Skeletal muscle cell (primary cell): ENCODE data around the gene CCDC9B.

Source experiments
- DNase-seq: peaks from one replicate; pipeline ENCODE4 v3.0.0-alpha.2; 2010; ENCODE audit warnings: low read depth
- H3K4me3 ChIP-seq: 2 replicates; pipeline ENCODE4 v1.5.1; 2011; ENCODE audit warnings: low read depth, mild to moderate bottlenecking, control low read depth, low read length, moderate library complexity

CCDC9B gene

GRCh38 chr15:40334941-40335795, 5.6 kb downstream of the CCDC9B start:
- H3K4me3 ChIP-seq, result no peak overlapping the region
- no peak for DNase-seq

GRCh38 chr15:40334541-40334940, 6.2 kb downstream of the CCDC9B start:
- DNase-seq, result no peak
- no peak overlapping the region for H3K4me3 ChIP-seq

- peak; percentile 64 for DNase-seq
- H3K4me3 ChIP-seq, result no peak overlapping the region
Measured at GRCh38 chr15:40333922-40334492, 6.7 kb downstream of the CCDC9B start.

DNA sequence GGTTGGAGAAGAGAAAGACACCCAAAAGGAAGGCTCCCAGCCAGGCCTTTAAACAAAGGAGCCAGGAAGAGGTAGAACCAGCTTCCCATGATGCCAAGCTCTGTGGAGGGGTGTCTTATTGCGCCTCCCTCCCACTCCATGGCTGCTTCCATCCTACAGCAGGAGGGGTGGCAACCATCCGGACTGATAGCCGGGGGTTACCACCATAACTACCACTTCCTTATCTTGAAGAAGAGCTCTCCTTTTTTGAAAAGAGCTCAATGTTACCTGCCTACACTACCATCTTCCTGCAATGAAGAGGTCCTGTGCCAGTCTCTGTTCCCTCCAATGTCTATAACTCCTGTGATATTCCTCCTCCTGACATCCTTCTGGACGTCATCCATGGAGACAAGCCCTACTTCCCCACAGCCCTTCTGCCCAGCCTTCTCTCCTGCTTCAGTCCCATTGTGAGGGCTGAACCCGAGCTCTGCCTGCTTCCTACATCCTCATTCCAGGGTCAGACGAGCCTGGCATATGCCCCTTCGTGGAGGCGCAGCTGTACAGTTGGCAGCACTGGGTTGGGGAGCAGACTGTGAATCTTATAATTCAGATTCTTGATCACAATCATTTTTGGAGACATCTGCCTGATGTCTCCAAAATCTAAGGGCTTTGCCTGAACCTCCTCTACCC, 8.5 kb downstream of the CCDC9B start:
- no peak for DNase-seq

DNA sequence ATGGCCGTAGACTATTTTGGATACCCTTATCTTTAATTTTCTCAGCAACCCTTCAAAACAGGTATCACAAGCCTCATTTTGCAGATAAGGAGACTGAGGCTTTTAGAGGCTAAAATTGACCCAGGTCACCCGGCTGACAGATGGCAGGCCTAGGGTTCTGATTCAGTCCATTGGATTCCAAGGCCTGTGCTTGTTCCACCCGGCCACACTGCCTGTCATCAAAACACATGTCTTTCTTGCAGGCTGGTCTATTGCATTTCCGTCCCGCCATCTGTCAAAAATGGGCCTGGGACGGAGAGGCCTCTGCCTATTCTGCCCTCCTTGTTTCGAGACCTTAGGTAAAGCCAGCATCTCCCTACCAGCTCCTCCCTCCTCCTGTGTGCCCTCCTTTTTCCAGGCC, 9.1 kb downstream of the CCDC9B start:
- DNase-seq, result no peak
- H3K4me3 ChIP-seq, result no peak overlapping the region

More for the DNA sequence above, 8.5 kb downstream of the CCDC9B start:
- no peak overlapping the region for H3K4me3 ChIP-seq

GRCh38 chr15:40331026-40331425, 9.7 kb downstream of the CCDC9B start:
- no peak for DNase-seq
- H3K4me3 ChIP-seq, result no peak overlapping the region

GRCh38 chr15:40330368-40330836, 10.3 kb downstream of the CCDC9B start:
- no peak for DNase-seq
- no peak overlapping the region for H3K4me3 ChIP-seq

- no peak for DNase-seq
- no peak overlapping the region for H3K4me3 ChIP-seq
Measured at GRCh38 chr15:40329804-40330203, 10.9 kb downstream of the CCDC9B start.

DNA sequence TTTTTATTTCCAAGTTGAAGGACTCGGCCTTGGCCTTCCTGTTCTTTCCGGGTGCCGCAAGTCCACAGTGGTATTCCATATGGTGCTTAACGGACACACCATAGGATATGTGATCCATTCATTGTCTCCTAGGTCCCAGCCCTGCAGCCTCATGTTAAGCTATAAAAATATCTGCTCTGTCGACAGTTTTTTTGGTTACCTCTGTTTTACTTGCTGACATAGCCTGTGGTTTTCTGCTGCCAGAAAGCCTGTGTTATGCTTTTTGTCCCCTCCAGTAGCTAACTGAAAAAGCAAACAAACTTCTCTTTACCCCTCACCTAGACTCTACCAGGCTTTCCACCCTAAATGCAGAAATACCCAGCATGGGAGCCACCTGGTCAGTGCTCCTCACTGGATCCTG, 12.0 kb downstream of the CCDC9B start:
- no peak overlapping the region for H3K4me3 ChIP-seq
- DNase-seq, result no peak

- no peak overlapping the region for H3K4me3 ChIP-seq
- no peak for DNase-seq
Measured at GRCh38 chr15:40328176-40328575, 12.6 kb downstream of the CCDC9B start.

DNA sequence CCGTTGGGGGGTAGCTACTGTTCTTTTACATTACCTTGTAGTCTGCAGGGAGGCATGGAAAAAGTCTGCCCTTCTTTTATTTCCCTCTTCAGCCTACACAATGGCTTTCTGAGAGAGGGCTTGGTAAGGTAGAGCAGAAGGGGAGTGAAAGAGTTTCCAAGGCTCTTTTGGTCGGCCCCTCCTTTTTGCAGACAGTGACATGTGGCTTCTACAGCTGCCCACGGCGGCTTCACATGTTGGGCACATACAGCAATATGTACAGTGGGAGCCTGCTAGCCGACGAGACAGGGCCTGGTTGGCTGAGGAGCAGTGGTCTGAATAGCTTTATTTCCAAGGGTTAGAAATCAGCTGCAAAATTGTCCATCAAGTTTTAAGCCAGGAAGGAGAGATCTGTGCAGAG, 13.3 kb downstream of the CCDC9B start:
- no peak overlapping the region for H3K4me3 ChIP-seq
- DNase-seq, result no peak

- H3K4me3 ChIP-seq, result no peak overlapping the region
Measured at GRCh38 chr15:40325700-40326099, 15.0 kb downstream of the CCDC9B start.

GRCh38 chr15:40325188-40325587, 15.6 kb downstream of the CCDC9B start:
- DNase-seq, result no peak
- peak overlapping the region; percentile 61 for H3K4me3 ChIP-seq

More at GRCh38 chr15:40325700-40326099, 15.0 kb downstream of the CCDC9B start:
- no peak for DNase-seq

GRCh38 chr15:40323953-40324937, 16.5 kb downstream of the CCDC9B start:
- H3K4me3 ChIP-seq, result peak overlapping the region; percentile 61
- no peak for DNase-seq

- peak within 1 kb of the TSS; percentile 61 for H3K4me3 ChIP-seq
- DNase-seq, result peak; percentile 81
Measured at GRCh38 chr15:40323239-40323952, 17.3 kb downstream of the CCDC9B start, which contains the start of gene INAFM2. TSS of gene INAFM2 (plus strand) at chr15:40323692. CDS start at chr15:40324056, 364 bp downstream.

DNA sequence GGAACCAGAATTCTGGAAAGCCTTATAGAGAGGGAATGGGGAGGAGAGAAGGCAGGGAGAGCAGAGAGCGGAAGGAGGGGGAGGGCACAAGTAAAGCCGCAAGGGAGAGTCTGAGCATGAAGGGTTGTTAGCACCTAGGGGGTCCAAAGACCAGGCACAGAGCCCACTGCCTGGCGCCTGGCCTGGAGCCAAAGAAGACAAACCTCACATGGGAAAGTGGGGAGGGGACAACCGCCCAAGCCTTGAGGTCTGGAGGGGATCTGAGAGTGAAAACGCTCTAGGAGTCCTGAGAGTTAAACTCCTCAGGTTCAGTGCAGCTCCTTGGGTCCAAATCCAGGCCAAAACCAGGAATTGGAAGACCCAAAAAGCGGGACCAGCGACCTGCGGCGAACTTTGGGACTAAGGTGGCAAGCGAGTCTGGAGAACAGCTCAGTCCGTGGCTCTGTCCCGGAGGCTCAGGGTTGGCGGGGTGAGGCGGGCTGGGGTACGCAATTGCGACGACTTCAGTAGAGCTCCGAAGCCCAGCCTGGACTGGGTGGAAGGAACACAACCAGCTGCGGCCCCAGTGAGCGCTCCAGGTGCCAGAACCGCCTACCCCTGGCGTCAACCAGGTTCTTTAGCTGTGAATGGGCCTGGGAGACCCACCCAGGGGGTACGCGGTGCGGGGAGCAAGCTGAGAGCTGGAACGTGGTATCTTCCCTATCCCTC, 18.1 kb downstream of the CCDC9B start:
- H3K4me3 ChIP-seq, result peak overlapping the region; percentile 31
- no peak for DNase-seq

- H3K4me3 ChIP-seq, result no peak overlapping the region
- no peak for DNase-seq
Measured at GRCh38 chr15:40320931-40321371, 19.8 kb downstream of the CCDC9B start.

DNA sequence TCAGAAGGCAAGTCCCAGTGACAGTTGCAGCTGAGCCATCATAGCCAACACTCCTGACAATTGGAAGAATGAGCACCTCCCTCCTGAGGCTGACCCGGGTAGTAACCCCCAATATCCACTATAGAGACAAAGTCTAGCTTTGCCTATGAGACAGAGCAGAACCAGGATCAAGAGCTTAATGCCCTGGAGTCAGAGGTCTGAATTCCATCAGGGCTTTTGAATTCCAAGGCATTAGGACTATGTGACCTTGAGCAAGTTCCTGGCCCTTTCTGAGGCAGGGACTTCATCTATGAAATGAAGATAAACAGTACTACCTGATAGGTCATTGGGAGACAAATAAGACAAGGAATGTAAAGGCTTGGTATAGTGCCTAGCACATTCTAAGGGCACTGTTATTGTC, 20.3 kb downstream of the CCDC9B start:
- H3K4me3 ChIP-seq, result no peak overlapping the region
- no peak for DNase-seq
